GF-D8 (cell line): ENCODE data around the gene GALNS.
"Not testable (repeated sequence)": the region's sequence is repeated elsewhere in the genome, so short reads cannot be mapped to it uniquely, and the experiment has no call there.

Experiments
- DNase-seq: peaks from one replicate; lab custom pipeline; 2025; lab: John Stamatoyannopoulos, UW

The GALNS gene, protein sequence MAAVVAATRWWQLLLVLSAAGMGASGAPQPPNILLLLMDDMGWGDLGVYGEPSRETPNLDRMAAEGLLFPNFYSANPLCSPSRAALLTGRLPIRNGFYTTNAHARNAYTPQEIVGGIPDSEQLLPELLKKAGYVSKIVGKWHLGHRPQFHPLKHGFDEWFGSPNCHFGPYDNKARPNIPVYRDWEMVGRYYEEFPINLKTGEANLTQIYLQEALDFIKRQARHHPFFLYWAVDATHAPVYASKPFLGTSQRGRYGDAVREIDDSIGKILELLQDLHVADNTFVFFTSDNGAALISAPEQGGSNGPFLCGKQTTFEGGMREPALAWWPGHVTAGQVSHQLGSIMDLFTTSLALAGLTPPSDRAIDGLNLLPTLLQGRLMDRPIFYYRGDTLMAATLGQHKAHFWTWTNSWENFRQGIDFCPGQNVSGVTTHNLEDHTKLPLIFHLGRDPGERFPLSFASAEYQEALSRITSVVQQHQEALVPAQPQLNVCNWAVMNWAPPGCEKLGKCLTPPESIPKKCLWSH

DNA sequence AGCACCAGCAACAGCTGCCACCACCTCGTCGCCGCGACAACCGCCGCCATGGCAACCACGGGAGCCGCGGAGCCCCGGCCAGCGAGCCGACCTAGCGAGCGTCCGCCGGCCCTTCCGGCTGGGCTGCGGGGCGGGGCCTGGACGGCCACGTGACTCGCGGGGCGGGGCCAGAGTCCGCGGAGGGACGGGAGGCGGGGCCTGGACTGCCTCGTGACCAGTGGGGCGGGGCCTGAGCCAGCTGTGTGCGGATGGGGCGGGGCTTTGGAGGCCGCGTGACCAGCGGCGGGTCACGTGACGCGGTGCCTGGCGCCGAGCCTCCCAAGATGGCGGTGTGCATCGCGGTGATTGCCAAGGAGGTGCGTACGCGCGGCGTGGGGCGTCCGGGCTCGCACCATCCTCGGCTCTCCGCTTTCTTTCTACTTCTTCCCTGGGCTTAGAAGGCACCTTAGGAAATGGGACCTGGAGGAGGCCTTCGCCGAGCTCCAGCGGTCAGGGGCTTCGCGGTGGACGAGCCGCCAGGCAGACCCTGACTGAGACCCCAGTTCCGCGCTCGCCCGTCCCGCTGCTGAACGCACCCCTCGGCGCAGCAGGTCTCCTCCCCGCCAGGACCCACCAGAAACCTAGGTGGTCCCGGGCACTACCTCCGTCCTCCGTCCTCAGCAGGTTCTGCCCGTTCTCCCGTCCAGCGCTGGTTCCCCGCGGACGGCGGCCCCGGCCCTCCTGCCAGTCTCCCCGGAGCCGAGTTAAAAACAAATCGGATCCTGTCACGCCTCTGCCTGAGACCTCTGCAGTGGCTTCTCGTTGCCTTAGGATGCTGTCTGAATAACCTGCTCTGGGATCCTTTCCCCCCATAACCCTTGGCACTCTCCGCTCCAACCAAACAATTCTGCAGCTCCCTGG is at the start of gene GALNS, which contains the start of gene TRAPPC2L:
TSS of gene GALNS (minus strand) at position 120 of the 900 bp plus-strand sequence. CDS start at position 50, 70 bp downstream.
TSS of gene TRAPPC2L (plus strand) at position 300 of the 900 bp plus-strand sequence. CDS start at position 324, 24 bp downstream.
- DNase-seq: peak; percentile 77

DNA sequence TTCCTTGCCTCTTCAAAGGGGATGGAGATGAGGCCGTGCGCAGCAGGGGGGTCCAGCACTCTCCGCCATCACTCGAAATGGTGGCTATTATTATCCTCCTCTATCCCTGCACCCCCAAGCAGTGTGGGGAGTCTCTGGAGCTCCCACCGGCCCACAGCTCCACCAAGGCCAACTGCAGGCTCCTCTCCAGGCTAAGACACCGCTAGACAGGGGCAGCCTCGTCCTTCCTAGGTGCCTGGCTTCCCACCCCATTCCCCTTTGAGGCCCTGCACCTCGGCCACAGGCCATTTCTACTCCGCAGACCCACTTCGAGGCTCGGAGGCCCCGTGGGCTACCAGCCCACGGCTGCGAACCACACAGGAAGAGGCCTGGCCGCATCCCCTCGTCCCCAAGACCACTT is 49.3 kb upstream of the GALNS start:
- DNase-seq: no peak

DNA sequence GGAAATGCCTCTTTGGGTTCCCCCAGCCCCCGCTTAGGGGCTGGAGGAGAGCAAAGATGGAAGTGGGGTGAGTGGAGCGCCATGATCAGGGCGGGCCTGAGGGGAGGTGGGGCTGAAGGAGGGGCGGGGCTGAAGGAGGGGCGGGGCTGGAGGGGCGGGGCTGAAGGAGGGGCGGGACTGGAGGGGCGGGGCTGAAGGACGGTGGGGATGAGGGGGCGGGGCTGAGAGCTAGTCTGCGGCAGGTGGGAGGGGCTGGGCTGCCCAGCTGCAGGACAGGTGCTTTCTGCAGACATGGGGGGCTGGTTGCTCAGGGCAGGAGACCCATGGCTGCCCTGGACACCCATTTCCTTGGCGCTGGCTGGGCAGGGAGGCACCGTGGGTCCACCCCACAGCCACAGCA is 48.8 kb upstream of the GALNS start:
- no peak for DNase-seq

DNA sequence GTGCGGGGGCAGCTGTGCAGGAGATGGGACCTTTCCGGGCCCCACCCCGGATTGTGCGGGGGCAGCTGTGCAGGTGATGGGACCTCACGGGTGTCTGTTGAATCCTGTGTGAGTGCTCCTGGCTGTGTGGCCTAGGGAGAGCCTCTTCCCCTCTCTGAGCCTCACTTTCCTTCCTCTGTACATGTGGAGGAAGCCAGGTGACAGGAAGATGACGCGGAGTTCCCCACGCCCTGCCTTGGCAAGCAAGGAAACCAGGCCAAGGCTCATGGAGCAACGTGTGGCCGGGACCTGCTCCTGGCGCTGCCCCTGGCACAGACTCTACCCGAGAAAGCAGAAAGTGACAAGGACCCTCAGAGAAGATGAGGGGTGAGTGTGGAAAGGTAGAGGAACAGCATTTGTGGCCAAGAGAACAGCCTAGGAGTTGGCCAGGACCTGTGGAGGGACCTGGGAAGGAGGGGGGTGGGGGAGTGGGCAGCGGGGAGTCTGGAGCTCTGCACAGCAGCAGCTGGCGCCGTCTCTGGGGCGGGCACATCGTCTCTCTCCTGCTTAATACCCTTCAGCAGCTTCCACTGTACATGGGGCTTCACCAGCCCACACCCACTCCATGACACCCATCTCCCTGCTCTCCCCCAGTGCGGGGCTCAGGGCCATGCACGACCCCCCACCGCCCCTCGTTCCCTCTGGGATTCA is 48.1 kb upstream of the GALNS start:
- DNase-seq: no peak

DNA sequence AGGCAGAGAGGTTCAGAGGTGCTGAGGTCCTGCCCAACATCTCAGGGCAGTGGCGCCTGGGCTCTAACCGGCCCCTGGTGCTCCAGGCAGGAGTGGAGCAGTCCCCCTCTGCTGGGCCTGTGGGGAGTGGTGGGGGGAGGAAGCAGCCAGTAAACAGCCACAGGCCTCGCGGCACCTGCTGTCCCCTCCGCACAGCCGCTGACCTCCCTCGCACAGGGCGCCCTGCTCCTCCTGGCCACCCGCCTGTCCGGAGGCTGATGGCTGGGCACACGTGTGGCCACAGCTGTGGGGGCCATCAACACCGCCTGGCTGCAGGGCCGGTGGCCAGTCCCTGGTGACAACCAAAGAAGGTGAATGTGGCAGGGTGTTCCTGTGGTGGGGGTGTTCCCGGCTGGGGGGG is 46.5 kb upstream of the GALNS start:
- no peak for DNase-seq

DNA sequence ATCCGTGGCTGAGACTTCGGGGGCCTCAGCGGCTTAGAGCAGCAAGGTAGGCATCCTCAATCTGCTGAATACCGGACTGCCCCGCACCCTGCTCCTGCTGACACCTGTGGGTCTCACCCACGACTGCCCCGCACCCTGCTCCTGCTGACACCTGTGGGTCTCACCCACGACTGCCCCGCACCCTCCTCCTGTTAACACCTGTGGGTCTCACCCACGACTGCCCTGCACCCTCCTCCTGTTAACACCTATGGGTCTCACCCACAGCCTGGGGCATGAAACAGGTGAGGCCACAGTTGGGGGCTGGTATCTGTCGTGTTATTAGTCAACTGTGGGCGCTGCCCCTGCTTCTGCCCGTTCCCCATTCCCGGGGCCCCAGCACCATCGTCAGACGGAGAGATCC is 46.0 kb upstream of the GALNS start:
- DNase-seq: no peak

DNA sequence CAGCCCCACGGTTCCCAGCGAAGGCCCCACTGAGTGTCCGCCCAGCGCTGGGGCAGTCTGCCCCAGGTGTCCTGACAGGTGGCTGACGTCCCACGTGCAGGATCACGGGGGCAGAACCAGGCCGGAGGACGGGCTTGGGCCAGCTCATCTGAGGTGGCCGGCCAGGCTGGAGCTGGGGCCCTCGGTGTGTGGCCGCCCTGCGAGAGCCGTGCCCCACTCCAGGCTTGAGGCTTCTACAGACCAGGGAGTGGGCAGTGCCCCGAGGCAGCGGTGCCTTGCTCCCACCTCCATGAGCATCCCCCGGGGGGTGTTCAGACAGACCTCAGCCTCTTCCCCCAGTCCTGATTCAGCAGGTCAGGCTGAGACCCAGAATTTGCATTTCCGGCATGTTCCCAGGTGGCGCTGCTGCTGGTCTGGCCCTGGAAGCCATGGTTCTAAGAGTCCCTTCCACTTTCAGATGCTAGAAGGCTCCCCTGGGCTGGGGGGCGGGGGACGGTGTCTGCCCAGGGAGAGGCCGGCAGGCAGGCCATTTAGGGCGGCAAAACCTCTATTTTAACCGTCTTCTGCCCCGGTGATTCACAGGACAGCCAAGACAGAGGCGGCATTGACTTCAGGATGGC is 45.1 kb upstream of the GALNS start:
- no peak for DNase-seq

DNA sequence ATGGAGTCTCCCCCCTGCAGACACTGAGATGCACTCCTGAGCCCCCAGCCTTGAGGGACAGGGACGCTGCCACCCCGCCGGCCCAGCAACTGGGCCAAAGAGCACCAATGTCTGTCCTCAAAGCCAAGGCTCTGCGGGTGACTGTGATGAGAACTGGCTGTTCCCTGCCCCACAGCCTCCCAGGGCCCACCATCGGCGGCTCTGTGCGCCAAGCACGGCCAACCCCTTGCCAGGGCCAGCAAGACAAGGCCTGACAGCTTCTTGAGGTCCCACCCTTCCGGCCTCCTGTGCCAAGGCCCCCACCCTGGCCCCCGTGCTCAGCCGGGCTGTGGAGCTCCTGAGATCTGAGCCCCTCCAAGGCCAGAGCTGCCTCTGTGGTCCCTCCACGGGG is 43.9 kb upstream of the GALNS start:
- no peak for DNase-seq

DNA sequence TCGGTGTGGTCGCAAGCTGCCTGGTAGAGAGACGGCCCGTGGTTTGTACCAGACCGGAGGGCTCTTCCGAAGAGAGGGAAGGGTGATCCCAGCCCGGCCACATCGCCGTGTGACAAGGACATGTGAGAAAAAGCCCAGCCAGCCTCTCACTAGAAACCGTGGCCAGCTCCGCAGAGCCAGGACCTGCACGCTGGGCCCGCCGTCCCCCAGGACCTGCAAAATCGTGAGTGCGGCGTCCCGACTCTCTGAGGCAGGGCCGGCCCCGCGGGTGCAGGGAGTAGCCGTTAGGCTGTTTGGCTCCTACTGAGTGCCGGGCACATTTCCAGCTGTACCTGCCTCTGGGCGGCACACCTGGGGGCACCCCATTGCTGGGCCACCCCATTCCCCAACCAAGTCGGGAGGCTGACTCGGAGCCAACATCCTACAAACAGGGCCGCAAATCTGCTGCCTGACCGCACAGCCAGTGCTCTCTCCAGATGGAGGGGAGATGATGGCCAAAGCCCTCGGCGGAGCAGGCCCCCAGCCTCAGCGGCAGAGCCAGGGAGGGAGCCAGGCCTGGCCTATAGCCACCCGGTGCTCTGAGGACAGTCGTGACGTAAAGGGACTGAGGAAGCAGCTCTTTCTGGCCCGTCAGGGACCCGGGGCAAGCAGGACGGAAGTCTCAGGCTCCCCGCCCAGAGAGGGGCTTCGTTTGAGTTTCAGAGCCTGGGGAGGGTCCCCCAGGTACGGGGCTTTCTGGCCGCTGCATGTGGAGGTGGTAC is 43.3 kb upstream of the GALNS start:
- no peak for DNase-seq

DNA sequence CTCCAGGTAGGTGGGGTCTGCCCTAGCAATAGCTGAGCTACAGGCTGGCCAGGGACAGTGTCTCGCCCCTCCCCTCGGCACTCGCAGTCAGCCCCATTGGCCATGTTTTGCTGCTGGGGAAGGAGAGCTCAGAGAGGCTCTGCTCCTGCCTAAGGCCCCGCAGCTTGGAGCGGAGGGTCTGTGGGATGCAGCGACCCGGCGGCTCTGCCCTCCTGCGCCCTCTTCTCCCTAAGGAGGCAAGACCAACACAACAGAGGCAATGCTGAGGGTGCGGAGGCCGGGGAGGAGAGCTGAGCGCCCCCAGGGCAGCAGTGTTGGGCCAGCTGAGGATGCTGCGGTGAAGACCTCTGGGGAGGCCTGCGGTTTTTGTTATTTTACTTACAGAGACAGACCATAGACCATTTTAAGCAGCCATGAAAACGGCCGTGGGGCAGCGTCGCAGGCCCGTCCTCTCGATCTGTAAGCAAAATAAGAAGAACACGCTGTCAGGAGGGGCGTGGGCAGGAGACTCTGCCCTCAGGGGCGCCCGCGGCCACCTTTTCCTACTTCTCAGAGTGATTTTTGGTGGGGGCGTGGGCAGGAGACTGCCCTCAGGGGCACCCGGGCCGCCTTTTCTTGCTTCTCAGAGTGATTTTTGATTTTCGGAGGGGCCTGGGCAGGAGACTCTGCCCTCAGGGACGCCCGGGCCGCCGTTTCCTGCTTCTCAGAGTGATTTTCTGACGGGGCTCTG is 41.1 kb upstream of the GALNS start:
- DNase-seq: no peak

DNA sequence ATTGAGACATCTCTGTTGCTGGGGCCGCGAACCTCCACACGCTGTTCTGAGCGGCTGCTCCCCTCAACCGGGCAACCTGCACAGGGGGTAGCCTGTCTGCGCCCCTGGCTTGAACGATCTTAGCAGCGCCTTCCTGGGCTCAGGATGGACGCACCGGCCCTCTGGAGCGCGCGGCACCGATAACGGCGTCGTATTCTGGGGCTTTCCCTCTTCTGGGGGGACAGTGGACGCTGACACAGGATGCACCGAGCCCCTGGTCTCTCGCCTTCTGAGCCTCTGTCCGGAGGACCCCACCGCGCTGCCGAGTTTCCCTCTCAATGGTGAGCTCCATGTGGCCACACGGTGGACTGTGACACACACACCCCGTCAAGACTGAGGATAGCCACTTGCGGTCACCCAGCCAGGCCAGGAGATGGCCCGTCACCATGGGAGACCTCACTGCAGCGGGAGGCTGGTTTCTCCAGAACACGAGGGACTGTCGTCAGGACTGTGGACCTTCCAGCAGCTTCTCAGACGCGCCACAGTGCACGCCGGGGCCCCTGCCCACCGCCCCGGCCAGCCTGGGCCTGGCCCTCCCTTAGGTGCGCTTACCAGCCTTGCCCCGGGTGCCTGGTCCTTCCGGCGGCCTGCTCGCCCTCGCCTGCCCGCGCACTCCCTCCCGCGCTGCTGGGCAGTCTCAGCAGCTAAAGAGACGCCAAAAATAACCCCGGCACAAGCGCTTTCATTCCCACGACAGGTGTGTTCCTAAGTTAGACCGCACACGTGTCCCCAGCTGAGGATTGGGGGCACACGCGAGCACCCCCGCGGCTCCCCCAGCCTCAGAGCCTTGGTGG is 39.7 kb upstream of the GALNS start:
- no peak for DNase-seq

DNA sequence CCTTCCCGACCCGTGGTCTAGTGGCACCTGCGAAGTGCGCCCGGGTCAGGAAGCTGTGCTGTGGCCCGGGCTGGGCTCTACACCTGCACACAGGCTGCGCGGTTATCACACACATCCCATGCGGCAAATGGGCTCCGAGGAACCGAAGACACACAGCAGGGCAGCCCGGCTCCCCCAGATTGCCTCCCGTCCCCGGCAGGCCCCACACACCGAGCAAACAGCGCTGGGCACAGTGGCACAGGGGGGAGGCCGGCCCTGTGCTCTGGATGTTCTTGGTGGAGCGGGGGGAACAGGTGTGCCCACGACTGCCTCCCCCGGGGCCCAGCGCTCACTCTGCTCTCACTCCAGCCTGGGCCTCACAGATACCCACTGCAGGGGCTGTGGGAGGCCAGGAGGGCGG is 38.6 kb upstream of the GALNS start:
- no peak for DNase-seq

DNA sequence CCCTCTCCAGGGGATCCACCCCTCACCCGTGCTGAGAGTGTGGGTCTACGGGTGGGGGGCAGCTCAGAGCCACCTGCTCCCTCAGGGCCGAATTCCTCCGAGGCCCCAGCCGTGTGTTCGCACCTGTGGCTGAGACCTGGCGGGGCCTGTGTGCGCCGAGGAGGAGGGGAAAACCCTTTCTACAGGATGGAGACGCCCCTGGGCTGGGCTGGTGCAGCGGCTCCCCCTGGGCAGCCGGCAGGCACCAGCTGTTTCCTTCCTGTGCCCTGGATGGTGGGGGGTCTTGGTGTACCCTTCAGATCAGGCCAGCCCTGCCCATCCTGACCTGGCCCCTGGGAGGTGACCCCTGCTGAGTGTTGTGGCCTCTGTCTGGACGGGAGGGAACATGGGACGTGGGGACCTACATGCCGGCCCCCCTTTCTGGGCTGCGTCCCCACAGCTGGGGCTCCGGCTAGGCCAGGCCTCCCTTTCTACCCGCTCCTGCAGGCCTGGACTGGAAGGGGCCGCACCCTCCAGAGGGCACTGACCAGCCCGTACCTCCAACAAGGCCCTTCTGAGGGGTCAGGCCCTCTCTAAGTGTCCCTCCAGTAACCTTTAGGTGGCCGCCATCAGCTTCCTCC is 38.0 kb upstream of the GALNS start:
- no peak for DNase-seq

DNA sequence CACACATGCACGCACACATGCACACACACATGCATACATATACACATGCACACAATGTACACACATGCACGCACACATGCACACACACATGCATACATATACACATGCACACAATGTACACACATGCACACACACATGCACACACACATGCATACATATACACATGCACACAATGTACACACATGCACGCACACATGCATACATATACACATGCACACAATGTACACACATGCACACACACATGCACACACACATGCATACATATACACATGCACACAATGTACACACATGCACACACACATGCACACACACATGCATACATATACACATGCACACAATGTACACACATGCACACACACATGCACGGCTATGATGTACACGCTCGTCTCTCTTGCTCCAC is 37.5 kb upstream of the GALNS start:
- not testable (repeated sequence) for DNase-seq

DNA sequence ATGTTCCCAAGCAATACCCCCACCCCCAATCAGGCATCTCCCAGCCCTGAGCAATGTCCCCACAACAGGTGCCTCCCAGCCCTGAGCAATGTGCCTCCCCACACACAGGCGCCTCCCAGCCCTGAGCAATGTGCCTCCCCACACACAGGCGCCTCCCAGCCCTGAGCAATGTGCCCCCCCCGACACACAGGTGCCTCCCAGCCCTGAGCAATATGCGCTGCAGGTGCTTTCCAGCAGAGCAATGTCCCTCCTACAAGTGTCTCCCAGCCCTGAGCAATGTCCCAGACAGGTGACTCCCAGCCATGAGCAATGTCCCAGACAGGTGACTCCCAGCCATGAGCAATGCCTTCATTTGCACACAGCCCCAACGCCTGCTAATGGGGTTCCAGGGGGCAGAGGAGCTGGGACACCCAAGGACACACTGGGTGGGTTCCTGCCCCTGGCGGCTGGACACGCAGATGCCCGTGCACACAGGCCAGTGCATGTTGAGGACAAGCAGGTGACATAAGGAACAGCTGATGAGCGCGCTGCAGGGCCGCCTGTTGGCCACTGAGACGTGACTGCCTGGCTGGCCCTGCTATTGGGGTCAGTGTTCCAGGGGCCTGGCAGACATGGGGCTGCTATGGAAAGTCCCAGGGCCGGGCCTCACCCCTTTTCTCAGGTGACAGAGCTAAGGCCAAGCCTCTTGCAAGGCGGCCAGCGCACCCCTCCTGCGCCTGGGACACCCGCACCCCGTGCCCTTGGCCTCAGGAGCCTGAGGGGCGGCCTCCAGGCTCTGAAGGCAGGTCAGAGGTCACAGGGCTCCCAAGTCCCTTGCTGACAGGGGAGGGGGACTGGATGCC is 36.6 kb upstream of the GALNS start:
- DNase-seq: no peak

DNA sequence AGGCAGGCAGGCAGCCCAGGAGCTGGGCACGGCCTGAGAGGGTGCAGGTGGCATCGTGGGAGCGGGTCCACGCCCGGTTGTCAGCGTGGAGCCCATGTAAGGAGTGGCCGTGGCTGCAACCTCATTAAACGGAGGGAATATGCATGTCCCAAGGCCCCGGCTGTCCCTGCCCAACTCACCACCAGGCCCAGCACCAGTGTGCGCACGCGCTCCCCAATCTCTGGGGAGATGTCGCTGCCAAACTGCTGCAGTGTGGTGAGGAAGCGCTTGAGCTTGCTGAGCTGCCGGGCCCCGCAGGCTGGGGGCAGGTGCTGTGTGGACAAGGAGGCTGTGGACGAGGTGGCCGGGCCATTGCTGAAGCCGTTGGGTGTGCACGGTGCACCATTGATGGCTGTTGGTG is 35.3 kb upstream of the GALNS start:
- DNase-seq: no peak

DNA sequence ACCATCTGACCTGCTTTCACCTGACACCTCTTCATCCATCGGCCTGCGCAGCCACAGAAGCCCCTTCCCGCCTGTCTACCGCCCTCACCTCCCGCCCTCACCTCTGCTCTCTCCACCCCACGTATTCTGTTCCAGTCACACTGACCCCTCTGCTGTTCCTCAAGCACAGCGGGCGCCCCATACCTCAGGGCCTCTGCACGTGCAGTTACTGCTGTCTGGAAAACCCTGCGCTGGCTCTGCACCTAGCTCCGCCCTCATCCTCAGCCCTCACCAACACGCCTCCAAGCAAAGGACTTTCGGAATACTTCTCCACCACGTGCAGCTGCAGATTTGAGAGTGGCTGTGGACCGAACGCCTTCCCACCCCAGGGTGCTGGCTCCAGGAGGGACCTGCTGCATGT is 34.3 kb upstream of the GALNS start:
- DNase-seq: no peak
